Activated T-cell treated with anti-CD3 and anti-CD28 coated beads, Interleukin-2, amount 50 U/mL, for 24 hours (primary cell): ENCODE data around the gene DEPDC1B.
"Not testable (repeated sequence)": the region's sequence is repeated elsewhere in the genome, so short reads cannot be mapped to it uniquely, and the experiment has no call there.

Experiments
- DNase-seq: peaks from one replicate; pipeline ENCODE4 v3.0.0-alpha.2; 2020
- H3K27ac Mint-ChIP-seq: 2 replicates; pipeline ENCODE4 v1.8.0; 2020; ENCODE audit warnings: mild to moderate bottlenecking, mixed read lengths
- H3K27me3 Mint-ChIP-seq: 2 replicates; pipeline ENCODE4 v1.8.0; 2020; ENCODE audit warnings: mixed read lengths
- H3K36me3 Mint-ChIP-seq: 2 replicates; pipeline ENCODE4 v1.8.0; 2020; ENCODE audit warnings: low read depth, mixed read lengths
- H3K4me1 Mint-ChIP-seq: 2 replicates; pipeline ENCODE4 v1.8.0; 2020; ENCODE audit warnings: low read depth, mixed read lengths
- H3K4me3 Mint-ChIP-seq: 2 replicates; pipeline ENCODE4 v1.8.0; 2020; ENCODE audit warnings: mild to moderate bottlenecking, moderate library complexity, mixed read lengths
- H3K9me3 Mint-ChIP-seq: 2 replicates; pipeline ENCODE4 v1.8.0; 2020; ENCODE audit warnings: mixed read lengths

DEPDC1B gene

DNA sequence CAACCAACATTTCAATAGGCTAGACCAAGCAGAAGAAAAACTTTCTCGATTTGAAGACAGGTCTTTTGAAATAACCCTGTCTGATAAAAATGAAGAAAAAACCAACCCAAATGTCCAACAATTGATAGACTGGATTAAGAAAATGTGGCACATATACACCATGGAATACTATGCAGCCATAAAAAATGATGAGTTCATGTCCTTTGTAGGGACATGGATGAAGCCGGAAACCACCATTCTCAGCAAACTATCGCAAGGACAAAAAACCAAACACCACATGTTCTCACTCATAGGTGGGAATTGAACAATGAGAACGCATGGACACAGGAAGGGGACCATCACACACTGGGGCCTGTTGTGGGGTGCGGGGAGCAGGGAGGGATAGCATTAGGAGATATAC is 18.0 kb downstream of the DEPDC1B start:
- H3K36me3 Mint-ChIP-seq, H3K4me1 Mint-ChIP-seq, DNase-seq, H3K4me3 Mint-ChIP-seq, H3K27me3 Mint-ChIP-seq, H3K27ac Mint-ChIP-seq, H3K9me3 Mint-ChIP-seq: not testable (repeated sequence)

DNA sequence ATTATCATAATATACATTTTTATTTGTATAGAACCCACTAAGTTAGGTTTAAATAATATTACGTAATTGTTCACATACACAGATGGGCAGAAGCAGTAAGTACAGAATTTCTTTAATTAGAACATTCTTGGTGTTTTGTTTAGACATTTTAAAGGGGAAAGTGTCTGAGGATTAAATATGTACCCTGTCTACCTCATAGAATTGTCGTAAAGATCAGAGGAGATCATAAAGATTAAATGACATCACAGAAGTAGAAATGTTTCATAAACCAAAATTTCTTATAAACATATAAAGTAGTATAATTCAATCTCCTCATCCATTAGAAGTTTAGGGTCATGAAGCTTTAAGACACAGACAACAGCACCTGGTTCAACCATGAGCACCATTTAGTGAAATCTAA is 20.1 kb downstream of the DEPDC1B start:
- no peak overlapping the region for H3K27ac Mint-ChIP-seq
- DNase-seq = no peak
- no peaks in the 10 kb centered on the region for H3K27me3 Mint-ChIP-seq
- no peaks in the 10 kb centered on the region for H3K9me3 Mint-ChIP-seq
- H3K4me3 Mint-ChIP-seq = no peak overlapping the region
- H3K4me1 Mint-ChIP-seq = peaks cover 3% of the 10 kb centered on the region
- no peaks in the 10 kb centered on the region for H3K36me3 Mint-ChIP-seq

DNA sequence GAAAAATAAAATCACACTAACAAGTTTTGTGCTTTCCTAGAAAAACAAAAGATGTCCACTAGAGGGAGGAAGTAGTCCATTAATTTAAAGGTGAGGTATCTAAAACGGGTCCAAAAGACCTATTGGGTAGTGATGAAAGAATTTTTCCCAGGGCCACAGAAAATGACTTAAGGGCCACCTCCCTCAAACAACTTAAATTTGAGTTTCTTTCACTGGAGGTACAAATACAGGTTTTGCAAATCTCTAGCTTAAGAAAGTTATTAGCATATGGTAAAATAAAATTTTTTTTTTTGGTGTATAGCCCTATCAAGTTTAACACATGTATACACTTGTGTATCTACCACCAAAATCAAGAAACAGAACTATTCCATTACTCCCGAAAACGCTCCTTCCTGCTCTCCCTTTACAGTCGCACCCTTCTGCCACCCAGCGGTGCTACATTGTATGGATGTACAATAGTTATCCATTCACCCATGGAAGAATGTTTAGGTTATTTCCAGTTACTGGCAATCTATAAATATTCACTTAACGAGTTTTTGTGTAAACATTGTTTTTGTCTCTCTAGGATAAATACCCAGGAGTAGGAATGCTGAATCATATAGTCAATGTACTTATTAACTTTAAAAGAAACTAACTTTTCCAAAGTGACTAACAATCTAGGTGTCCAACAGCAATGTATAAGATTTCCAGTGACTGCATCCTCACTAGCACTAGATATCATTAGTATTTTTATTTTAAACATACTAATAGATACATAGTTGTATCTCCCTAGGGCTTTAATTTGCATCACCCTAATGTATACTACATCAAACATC is 21.9 kb downstream of the DEPDC1B start:
- no peaks in the 10 kb centered on the region for H3K36me3 Mint-ChIP-seq
- H3K4me1 Mint-ChIP-seq = peaks cover 3% of the 10 kb centered on the region
- DNase-seq = no peak
- no peaks in the 10 kb centered on the region for H3K27me3 Mint-ChIP-seq
- H3K9me3 Mint-ChIP-seq = no peaks in the 10 kb centered on the region
- no peak overlapping the region for H3K27ac Mint-ChIP-seq
- H3K4me3 Mint-ChIP-seq = no peak overlapping the region

DNA sequence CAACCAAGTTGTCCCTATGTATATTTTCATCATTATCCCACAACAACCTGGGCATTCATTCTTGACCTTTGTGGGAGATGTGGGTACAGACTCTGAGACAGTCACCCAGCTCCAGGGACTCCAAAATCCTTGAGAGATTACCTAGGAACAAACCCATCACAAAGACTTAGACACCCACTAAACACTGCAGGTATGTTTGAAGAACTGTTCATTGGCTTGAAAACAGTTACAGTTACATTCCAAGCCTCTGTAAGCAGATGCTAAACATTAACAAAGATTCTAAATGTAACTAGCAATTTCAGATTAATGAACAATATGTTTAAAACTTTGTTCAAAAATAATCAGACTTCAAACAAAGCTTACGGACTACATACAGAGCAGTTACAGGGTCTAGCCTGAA is 24.7 kb downstream of the DEPDC1B start:
- peaks cover 3% of the 10 kb centered on the region for H3K4me1 Mint-ChIP-seq
- H3K27ac Mint-ChIP-seq = no peak overlapping the region
- no peaks in the 10 kb centered on the region for H3K36me3 Mint-ChIP-seq
- H3K27me3 Mint-ChIP-seq = no peaks in the 10 kb centered on the region
- H3K4me3 Mint-ChIP-seq = no peak overlapping the region
- H3K9me3 Mint-ChIP-seq = no peaks in the 10 kb centered on the region
- no peak for DNase-seq

DNA sequence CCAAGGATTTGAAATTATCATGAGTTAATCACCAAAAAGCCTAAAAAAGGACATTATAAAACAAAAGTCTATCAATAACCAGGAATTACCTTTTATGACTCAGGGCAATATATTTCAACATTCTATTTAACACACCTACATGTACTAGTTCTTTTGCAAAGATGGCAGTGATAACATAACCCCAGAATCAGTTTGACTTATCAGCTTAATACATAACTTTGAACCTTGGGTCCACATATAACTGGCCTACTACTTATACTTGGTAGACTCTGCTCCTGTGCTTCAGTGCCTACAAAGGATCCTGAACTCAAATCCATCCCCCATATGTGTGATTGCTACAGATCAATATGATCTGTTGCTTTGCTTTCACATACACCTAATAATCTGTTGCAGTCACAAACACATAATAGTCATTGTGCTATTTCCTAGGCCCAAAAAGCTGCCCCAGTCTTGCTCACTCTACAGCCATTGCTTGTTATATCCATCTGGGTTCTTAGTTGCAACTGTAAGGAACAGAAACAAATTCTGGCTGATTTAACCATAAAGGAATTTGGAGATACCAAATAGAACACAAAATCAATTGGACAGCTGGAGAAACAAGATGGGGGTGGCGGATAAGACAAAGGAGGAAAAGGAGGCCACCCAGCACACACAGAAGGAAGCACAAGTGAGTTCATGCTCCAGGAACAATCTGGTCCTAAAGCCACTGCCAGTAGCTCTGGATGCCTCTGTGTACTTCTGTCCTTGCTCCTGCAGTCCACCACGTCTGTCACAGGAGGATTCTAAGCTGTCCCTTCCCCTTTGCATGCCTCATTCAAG is 25.5 kb downstream of the DEPDC1B start:
- Mint-ChIP-seq H3K4me3 (no peak overlapping the region), H3K9me3 (no peaks in the 10 kb centered on the region), H3K27ac (no peak overlapping the region), H3K27me3 (no peaks in the 10 kb centered on the region), H3K4me1 (peaks cover 3% of the 10 kb centered on the region), H3K36me3 (no peaks in the 10 kb centered on the region)
- no peak for DNase-seq

DNA sequence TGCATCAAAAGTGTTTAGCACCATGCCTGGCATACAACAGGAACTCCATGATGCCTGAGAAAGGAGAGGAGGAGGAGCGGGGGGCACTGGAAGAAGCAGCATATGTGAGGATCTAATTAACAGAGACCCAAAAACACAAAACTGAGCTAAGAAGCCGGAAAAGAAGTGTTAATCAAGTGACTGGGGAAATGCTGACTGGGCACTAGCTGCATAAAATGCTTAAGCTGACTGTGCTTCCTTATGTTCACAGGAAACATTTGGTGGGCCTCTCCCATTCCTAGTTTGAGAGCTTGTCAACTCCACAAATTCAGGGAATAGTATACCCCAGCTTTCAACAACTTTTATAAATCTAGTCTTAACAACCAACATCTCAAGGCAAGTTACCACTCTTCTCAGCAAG is 26.6 kb downstream of the DEPDC1B start:
- Mint-ChIP-seq H3K36me3 (no peaks in the 10 kb centered on the region), H3K4me3 (no peak overlapping the region), H3K27me3 (no peaks in the 10 kb centered on the region), H3K9me3 (no peaks in the 10 kb centered on the region), H3K27ac (no peak overlapping the region), H3K4me1 (peaks cover 3% of the 10 kb centered on the region)
- no peak for DNase-seq

DNA sequence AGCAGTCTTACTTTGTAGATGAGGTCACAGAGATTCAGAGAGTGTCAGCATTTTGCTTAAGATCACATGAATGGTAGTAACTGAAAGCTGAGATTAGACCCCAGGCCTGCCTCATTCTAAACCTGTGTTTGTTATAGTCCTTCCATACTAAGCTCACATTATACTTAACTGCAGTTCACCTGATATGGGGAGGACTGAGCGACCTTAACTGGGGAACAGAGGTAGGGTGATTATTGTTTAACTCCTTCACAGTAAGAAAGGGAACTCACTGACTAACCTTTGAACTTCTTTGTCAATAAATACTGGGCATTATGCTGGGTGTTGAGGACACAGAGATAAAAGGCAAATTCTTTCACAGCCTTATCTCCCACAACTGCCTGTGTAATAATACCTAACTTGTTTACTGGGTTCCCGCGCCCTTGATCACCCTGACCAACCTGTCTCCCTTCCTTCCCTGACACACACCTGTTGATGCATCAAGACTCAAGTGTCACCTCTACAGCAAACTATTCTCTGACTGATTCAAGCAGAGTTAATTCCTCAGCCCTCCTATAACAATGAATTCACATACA is 27.2 kb downstream of the DEPDC1B start:
- Mint-ChIP-seq H3K4me3 (no peak overlapping the region), H3K9me3 (no peaks in the 10 kb centered on the region), H3K4me1 (peaks cover 3% of the 10 kb centered on the region)

DNA sequence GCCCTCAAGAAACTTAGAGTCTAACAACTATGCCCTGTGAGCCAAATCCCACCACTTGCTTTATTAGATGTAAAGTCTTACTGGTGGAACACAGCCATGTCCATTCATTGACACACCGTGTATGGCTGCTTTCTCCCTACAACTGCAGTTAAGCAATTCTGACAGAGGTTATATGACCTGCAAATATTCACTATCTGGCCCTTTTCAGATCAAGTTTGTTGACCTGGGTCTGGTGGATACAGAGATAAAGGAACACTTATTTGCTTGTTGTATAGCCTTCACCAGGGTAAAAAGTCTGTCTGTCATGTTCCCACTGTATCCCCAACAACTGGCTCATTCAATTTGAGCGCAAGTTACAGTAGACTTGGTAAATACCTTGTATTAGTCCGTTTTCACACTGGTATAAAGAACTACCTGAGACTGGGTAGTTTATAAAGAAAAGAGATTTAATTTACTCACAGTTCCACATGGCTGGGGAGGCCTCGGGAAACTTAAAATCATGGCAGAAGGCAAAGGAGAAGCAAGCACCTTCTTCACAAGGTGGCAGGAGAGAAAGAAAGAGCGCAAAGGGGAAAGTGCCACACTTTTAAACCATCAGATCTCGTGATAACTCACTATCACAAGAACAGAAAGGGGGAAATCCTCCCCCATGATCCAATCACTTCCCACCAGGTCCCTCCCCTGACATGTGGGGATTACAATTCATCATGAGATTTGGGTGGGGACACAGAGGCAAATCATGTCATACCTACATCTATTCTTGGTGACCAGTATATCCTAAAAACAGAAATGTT is 27.9 kb downstream of the DEPDC1B start:
- no peak overlapping the region for H3K4me3 Mint-ChIP-seq

More for the DNA sequence above, 27.2 kb downstream of the DEPDC1B start:
- Mint-ChIP-seq H3K36me3 (no peaks in the 10 kb centered on the region), H3K27ac (no peak overlapping the region), H3K27me3 (no peaks in the 10 kb centered on the region)
- no peak for DNase-seq

DNA sequence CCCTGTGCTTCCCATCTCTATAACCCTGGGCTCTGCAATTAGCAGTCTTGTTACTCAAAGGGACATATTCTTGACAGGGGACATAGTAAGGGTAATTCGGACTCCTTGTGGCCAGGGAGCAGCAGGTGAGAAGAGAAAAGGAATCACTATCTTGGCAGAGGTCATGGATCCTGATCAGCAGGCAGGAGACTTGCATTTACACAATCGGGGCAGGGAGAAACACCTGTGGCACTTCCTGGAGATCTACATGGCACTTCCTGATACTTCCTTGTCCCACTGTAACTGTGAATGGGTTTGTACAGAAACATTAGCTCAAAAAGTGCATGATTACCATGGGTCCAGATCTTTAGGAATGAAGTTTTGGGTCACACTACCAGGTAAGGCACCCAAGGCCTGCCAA is 29.2 kb downstream of the DEPDC1B start:
- H3K27me3 Mint-ChIP-seq = no peaks in the 10 kb centered on the region
- no peak overlapping the region for H3K27ac Mint-ChIP-seq
- no peak for DNase-seq
- no peaks in the 10 kb centered on the region for H3K36me3 Mint-ChIP-seq
- no peaks in the 10 kb centered on the region for H3K4me1 Mint-ChIP-seq
- H3K4me3 Mint-ChIP-seq = no peak overlapping the region
- no peaks in the 10 kb centered on the region for H3K9me3 Mint-ChIP-seq

More for the DNA sequence above, 27.9 kb downstream of the DEPDC1B start:
- Mint-ChIP-seq H3K27ac (no peak overlapping the region), H3K27me3 (no peaks in the 10 kb centered on the region), H3K36me3 (no peaks in the 10 kb centered on the region), H3K9me3 (no peaks in the 10 kb centered on the region), H3K4me1 (no peaks in the 10 kb centered on the region)
- DNase-seq = no peak

DNA sequence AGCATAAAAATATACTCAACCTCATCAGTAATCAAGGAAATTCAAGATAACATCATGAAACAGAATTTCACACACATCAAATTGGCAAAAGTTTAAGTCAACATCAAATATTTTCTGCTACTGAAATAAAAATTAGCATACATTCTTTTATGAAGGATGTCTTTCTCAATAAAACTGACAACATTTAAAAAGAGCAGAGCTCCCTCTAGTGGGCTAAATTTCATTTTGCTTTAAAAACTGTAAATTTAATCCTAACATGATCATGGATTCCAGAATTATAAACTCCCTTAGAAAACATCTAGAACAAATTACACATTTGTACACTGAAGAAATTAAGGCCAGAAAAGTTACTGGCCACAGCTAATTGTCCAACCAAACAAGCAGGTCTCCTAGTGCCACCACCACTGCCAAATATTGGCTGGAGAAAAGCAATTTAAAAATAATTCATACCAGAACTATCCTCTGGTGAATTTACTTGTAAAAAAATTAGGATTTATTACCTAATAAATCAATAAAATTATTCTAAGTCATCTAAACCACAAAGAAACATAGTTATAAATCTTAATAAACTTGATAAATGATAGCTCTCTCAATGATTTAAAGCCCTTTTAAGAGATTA is 31.2 kb downstream of the DEPDC1B start:
- H3K4me1 Mint-ChIP-seq = no peaks in the 10 kb centered on the region
- DNase-seq = no peak
- no peaks in the 10 kb centered on the region for H3K36me3 Mint-ChIP-seq
- H3K27ac Mint-ChIP-seq = no peak overlapping the region
- H3K27me3 Mint-ChIP-seq = no peaks in the 10 kb centered on the region
- no peaks in the 10 kb centered on the region for H3K9me3 Mint-ChIP-seq
- H3K4me3 Mint-ChIP-seq = no peak overlapping the region

DNA sequence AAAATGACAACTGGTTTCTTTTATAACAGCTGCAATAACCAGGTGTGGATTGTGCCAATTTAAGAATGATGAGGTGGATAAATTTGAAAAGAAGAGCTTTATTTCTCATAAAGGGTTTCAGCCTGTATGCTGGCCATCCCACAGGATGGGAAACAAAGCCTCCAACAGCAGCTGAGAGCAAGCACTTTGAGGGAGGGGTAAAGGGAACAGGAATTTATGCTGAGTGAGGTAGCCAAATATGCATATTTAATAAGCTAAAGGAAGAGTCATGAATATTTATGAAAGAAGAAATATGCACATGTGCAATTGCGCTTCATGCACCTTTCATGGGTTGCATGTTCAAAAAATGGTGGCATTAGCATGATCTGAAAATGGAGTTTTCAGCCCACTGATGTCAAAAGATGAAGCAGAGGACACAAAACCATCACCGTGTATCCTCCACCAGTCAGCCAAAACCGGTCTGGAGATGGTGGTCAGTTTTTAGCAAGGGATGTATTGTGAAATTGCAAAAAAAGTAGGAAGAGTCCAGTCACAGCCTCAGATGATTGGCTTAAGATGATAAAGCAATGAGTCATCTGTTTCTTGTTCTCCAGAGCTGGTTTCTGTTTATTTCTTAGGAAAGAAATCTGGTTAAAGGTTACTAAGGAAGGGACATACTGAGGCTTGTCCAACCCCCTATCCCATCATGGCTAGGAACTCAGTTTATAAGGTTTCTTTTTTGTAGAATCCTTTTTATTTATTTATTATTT is 47.9 kb downstream of the DEPDC1B start:
- no peak overlapping the region for H3K27ac Mint-ChIP-seq
- H3K4me1 Mint-ChIP-seq = no peaks in the 10 kb centered on the region
- H3K27me3 Mint-ChIP-seq = no peaks in the 10 kb centered on the region
- no peaks in the 10 kb centered on the region for H3K36me3 Mint-ChIP-seq
- DNase-seq = no peak
- no peak overlapping the region for H3K4me3 Mint-ChIP-seq
- H3K9me3 Mint-ChIP-seq = peaks cover 6% of the 10 kb centered on the region

DNA sequence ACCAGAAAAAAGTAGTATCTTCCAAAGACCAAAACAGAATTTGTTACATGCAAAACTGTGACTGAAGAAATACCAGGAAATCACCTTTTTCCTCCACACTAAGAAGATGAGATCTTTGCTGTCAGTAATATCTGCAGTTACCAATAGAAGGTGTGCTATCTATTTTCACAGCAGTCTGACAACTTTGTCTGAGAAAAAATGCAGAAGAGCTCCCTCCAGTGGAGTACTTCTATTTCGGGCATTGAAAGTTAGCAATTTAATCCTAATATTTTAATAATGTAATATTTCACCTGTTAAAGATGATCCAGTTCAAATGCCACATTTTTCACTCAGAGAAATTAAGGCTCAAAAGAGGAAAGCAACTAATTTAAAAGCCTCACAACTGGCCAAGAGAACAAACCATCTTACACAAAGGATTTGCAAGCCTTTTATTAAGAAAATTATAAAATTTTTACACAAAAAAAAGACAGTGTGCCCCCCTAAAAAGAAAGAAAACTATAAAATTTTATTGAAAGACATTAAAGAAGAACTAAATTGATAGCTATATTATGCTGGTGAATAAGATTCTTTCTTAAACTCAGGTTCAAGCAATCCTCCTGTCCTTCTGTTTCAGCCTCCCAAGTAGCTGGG is 50.6 kb downstream of the DEPDC1B start:
- Mint-ChIP-seq H3K27me3 (no peaks in the 10 kb centered on the region), H3K4me1 (no peaks in the 10 kb centered on the region), H3K27ac (no peak overlapping the region), H3K4me3 (no peak overlapping the region), H3K36me3 (no peaks in the 10 kb centered on the region), H3K9me3 (no peaks in the 10 kb centered on the region)
- no peak for DNase-seq

DNA sequence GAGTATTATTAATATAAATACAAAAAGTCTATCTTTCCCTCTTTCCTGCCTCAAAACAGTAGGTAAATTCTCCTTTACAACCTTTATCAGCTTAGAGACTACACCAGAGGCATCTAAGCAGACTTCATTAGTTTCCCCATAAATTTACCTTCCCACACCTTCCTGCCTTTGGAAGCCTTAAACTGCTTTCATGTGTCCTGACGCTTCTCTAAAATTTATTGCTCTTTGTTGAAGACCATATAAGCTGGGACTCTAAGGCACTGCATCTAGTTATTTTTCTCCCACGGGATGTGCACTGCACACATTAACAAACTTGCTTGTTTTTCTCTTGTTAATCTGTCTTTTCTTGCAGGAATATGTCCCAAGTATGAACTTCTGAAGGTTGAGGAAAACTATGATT is 51.8 kb downstream of the DEPDC1B start:
- Mint-ChIP-seq H3K27ac (no peak overlapping the region), H3K27me3 (no peaks in the 10 kb centered on the region), H3K4me3 (no peak overlapping the region), H3K9me3 (no peaks in the 10 kb centered on the region), H3K4me1 (no peaks in the 10 kb centered on the region), H3K36me3 (no peaks in the 10 kb centered on the region)
- no peak for DNase-seq
